K562 (cell line): ENCODE results near the gene FBLN2. TPM values are rescaled to one million over a fixed set of nuclear protein-coding genes. Genes with fewer than 3 reads are reported as not detected.
A peak's percentile ranks its signal among the peaks of the same experiment; 100 is the strongest.

ENCODE experiments used
- ATAC-seq: fragments of 200-7000 bp; cut with Tn5 transposase; 3 replicates; pipeline ENCODE4 v1.9.1; 2020; ENCODE audit warnings: moderate library complexity
- BruUV-seq: library from RNA; stranded (reverse); fragments of 400-500 nt; replicated peaks from 2 replicates; lab custom pipeline; 2021; lab: Mats Ljungman, UMichigan
- CTCF ChIA-PET: fragments of 300-600 bp; formaldehyde crosslinking; extraction: SDS; loops from one replicate; lab custom pipeline; 2021; ENCODE audit warnings: low intra/inter-chr PET ratio; lab: Yijun Ruan, JAX
- POLR2A ChIA-PET: fragments of 300-600, 350-650 bp; sonication (Branson Sonifier 250); formaldehyde crosslinking; extraction: SDS; loops from one replicate; lab custom pipeline; 2021; ENCODE audit warnings: antibody characterized with exemption, inconsistent platforms; lab: Yijun Ruan, JAX
- DNase-seq, 4 experiments: peaks; one replicate each; pipeline versions ENCODE4 v3.0.0 to v3.0.0-alpha.2; 2011 to 2018; ENCODE audit warnings: low spot score in 3 of 4, mixed read lengths in 3 of 4; ENCODE audit errors: extremely low read depth in 1 of 4
- FAIRE-seq: peaks from 2 replicates; lab custom pipeline; 2011; peaks lifted over from hg19 to GRCh38; lab: Jason Lieb, UNC
- H2AFZ ChIP-seq: 2 replicates; pipeline ENCODE4 v1.6.0; 2011; ENCODE audit warnings: low read depth, low read length, control low read depth, inconsistent platforms
- H3K27ac ChIP-seq: fragments of 200-600 bp; 3 replicates; pipeline ENCODE4 v1.8.0; 2011; ENCODE audit warnings: low read depth, mild to moderate bottlenecking, control low read depth, inconsistent platforms, low read length, moderate library complexity, mixed read lengths; ENCODE audit errors: extremely low read depth
- H3K27me3 ChIP-seq, 2 experiments: fragments of 300-600 bp in 1 of 2; 2 replicates in 1 of 2; 3 replicates in 1 of 2; pipeline versions ENCODE4 v1.6.0 to v1.8.0; 2011; ENCODE audit warnings: inconsistent platforms in 2 of 2, low read length in 2 of 2, mild to moderate bottlenecking in 1 of 2, mixed read lengths in 1 of 2, moderate library complexity in 1 of 2; ENCODE audit not compliant: control insufficient read depth in 2 of 2, insufficient read depth in 2 of 2
- H3K36me3 ChIP-seq: fragments of 300-600 bp; 3 replicates; pipeline ENCODE4 v1.8.0; 2011; ENCODE audit warnings: mild to moderate bottlenecking, low read length, inconsistent platforms; ENCODE audit not compliant: control insufficient read depth, insufficient read depth
- H3K4me1 ChIP-seq, 2 experiments: fragments of 200-600 bp in 1 of 2; replicated peaks in 1 of 2; 2 replicates in 1 of 2; 3 replicates in 1 of 2; pipeline versions ENCODE4 v1.5.1 to v1.8.0; 2011; ENCODE audit warnings: inconsistent platforms in 2 of 2, low read length in 2 of 2, mild to moderate bottlenecking in 1 of 2, mixed read lengths in 1 of 2, moderate library complexity in 1 of 2; ENCODE audit not compliant: control insufficient read depth in 2 of 2, insufficient read depth in 2 of 2
- H3K4me2 ChIP-seq: 2 replicates; pipeline ENCODE4 v1.6.1; 2011; ENCODE audit warnings: low read length, control low read depth, inconsistent platforms, mixed read lengths; ENCODE audit not compliant: insufficient read depth
- H3K4me3 ChIP-seq: fragments of 200-600 bp; sonication (generic), shearing (Covaris generic); 2 replicates; pipeline ENCODE4 v1.5.1; 2016; ENCODE audit warnings: control low read depth, inconsistent platforms
- H3K79me2 ChIP-seq: fragments of 200-600 bp; 3 replicates; pipeline ENCODE4 v1.8.0; 2011; ENCODE audit warnings: low read length, inconsistent platforms; ENCODE audit not compliant: control insufficient read depth, insufficient read depth
- H3K9ac ChIP-seq, 2 experiments: 2 replicates each; pipeline versions ENCODE4 v1.6.0 to v1.6.1; 2011; ENCODE audit warnings: low read depth in 2 of 2, low read length in 2 of 2, control low read depth in 1 of 2, inconsistent platforms in 1 of 2, mild to moderate bottlenecking in 1 of 2, mixed read lengths in 1 of 2; ENCODE audit not compliant: insufficient read depth in 1 of 2
- H3K9me1 ChIP-seq: one replicate; pipeline ENCODE4 v1.6.0; 2011; ENCODE audit warnings: inconsistent platforms, mild to moderate bottlenecking, low read length, moderate library complexity; ENCODE audit not compliant: control insufficient read depth, insufficient read depth
- H3K9me3 ChIP-seq: replicated peaks from 2 replicates; pipeline ENCODE4 v1.5.1; 2011; ENCODE audit warnings: low read depth, low read length, inconsistent platforms; ENCODE audit not compliant: control insufficient read depth, insufficient read depth
- H4K20me1 ChIP-seq: replicated peaks from 2 replicates; pipeline ENCODE4 v1.6.1; 2011; ENCODE audit warnings: low read length, inconsistent platforms, mixed read lengths; ENCODE audit not compliant: control insufficient read depth, insufficient read depth
- RBM25 ChIP-seq: fragments of 200-400 bp; formaldehyde crosslinking; IDR thresholded peaks from 2 replicates; pipeline ENCODE4 v1.6.1; 2018; ENCODE audit warnings: low read length, low read depth, moderate library complexity; ENCODE audit not compliant: severe bottlenecking
- RREB1 ChIP-seq: fragments of 250-450 bp; sonication (Bioruptor Pico); IDR thresholded peaks from 2 replicates; pipeline ENCODE4 v1.4.0; 2020
- SPI1 ChIP-seq: IDR thresholded peaks from 2 replicates; pipeline ENCODE4 v1.6.1; 2011; ENCODE audit warnings: low read depth, low read length, control low read depth, borderline replicate concordance
- WGBS: fragments of 100-300 bp; shearing (Covaris generic); methylation state at CpG from one replicate; pipeline ENCODE4 v1.1.6; 2016; ENCODE audit warnings: low coverage, mixed read lengths; ENCODE audit not compliant: insufficient coverage; ENCODE audit errors: missing lambda C conversion rate; 5-methylcytosine and 5-hydroxymethylcytosine counted together
- in situ Hi-C: fragments of 300-500 bp; cut with MboI; formaldehyde crosslinking; loops from 4 replicates; pipeline ENCODE4 v1.15.0; 2018; ENCODE audit warnings: inconsistent platforms, mixed read lengths
- intact Hi-C: fragments of 100-400 bp; cut with micrococcal nuclease; formaldehyde crosslinking; loops from 2 replicates; pipeline ENCODE4 v1.14.2; 2022
- polyA plus RNA-seq, 8 experiments: library from polyadenylated mRNA; depleted of rRNA in 4 of 8; stranded (reverse) in 5 of 8; unstranded in 3 of 8; fragments of >200 nt; fragmentation: Nextera tagmentation in 2 of 8; fragmentation: Illumina TruSeq in 1 of 8; extraction: Ambion mirVana in 2 of 8; extraction: Trizol in 1 of 8; gene quantifications; 2 replicates each; pipeline versions ENCODE4 v1.2.1 to v1.2.3, GENCODE V29; 2011 to 2014; ENCODE audit warnings: inconsistent platforms in 1 of 8, missing spikeins in 1 of 8
- total RNA-seq, 7 experiments: library from RNA; depleted of rRNA in 6 of 7; stranded (reverse); fragments of >200 nt in 6 of 7; fragmentation: Illumina TruSeq in 2 of 7; extraction: Trizol in 2 of 7; gene quantifications; 2 replicates each; pipeline versions ENCODE4 v1.2.1 to v1.2.3, GENCODE V29; 2011 to 2021; ENCODE audit warnings: low replicate concordance in 1 of 7

The FBLN2 gene
- total and polyA plus RNA-seq, 9 of the 15 experiments (the other 6 are each of a cell fraction or from before 2014, with no cell fraction given) = 0.03 to 0.10 (median 0.04) TPM; not detected in 6

- no peaks in the 10 kb centered on the region; the same call in 1 of the 2 replicates for H3K9me3 ChIP-seq
- FAIRE-seq (no peak), ATAC-seq (no peak), DNase-seq (no peak)
- WGBS = 9% methylated on average over 2 of the region's 2 CpGs
- H4K20me1 ChIP-seq = peaks cover 35% of the 10 kb centered on the region
- intact Hi-C loops (loop anchor here (10.0 kb wide), 1 partner anchor 94 kb away; no protein-coding TSS in a partner anchor), in situ Hi-C loops (no loop called here)
- H3K4me2 ChIP-seq = no peak overlapping the region
- no peak overlapping the region for H3K4me3 ChIP-seq
- no TSS peak for BruUV-seq
- peak; percentile 55; the same call in 1 of the 2 replicates for TF ChIP-seq SPI1
- no peak for TF ChIP-seq RREB1
- TF ChIP-seq RBM25 = no peak
- H3K27ac ChIP-seq = no peak overlapping the region
- CTCF ChIA-PET = no interaction called here
- H3K4me1 ChIP-seq = peaks cover 19 to 45% of the 10 kb centered on the region in 2 experiments; a peak in 4 of 5 replicates
- H2AFZ ChIP-seq = no peak overlapping the region
- H3K27me3 ChIP-seq = peaks cover 12 to 42% of the 10 kb centered on the region in 2 experiments; a peak in 3 of 5 replicates
- peaks cover 3% of the 10 kb centered on the region for H3K9me1 ChIP-seq
- POLR2A ChIA-PET = interaction anchor here (0.8 to 1.0 kb wide), 3 partner anchors 10 to 24 kb away, joined by 3 to 4 read pairs (median 4); no protein-coding TSS in a partner anchor
- H3K79me2 ChIP-seq = no peaks in the 10 kb centered on the region
- H3K36me3 ChIP-seq = no peaks in the 10 kb centered on the region
- H3K9ac ChIP-seq = no peak overlapping the region
These were observed 1.4 kb downstream of the FBLN2 start for GRCh38 chr3:13550423-13550690.
